Fibroblast of lung (primary cell): ENCODE data around the gene DNAH1. TPM values are rescaled to one million over a fixed set of nuclear protein-coding genes. Genes with fewer than 3 reads are reported as not detected.
"Not testable (repeated sequence)": the region's sequence is repeated elsewhere in the genome, so short reads cannot be mapped to it uniquely, and the experiment has no call there.

Source experiments
- DNase-seq, 2 donors: peaks; one replicate each; pipeline versions ENCODE4 v3.0.0 to v3.0.0-alpha.2; 2010; ENCODE audit warnings: low read depth in 2 of 2
- H2AFZ ChIP-seq: 2 replicates; pipeline ENCODE4 v1.5.1; 2012; ENCODE audit warnings: low read length, control low read depth, inconsistent platforms
- H3K27ac ChIP-seq: 2 replicates; pipeline ENCODE4 v1.5.1; 2011; ENCODE audit warnings: low read length, control low read depth; ENCODE audit not compliant: insufficient read depth
- H3K27me3 ChIP-seq: 2 replicates; pipeline ENCODE4 v1.5.1; 2011; ENCODE audit warnings: mild to moderate bottlenecking, low read length; ENCODE audit not compliant: control insufficient read depth, insufficient read depth
- H3K36me3 ChIP-seq: 2 replicates; pipeline ENCODE4 v1.5.1; 2011; ENCODE audit warnings: low read length; ENCODE audit not compliant: control insufficient read depth, insufficient read depth
- H3K4me1 ChIP-seq: 2 replicates; pipeline ENCODE4 v1.5.1; 2011; ENCODE audit warnings: low read length; ENCODE audit not compliant: control insufficient read depth, insufficient read depth; ENCODE audit errors: extremely low read depth
- H3K4me2 ChIP-seq: 2 replicates; pipeline ENCODE4 v1.5.1; 2011; ENCODE audit warnings: low read length, control low read depth; ENCODE audit not compliant: insufficient read depth; ENCODE audit errors: extremely low read depth
- H3K4me3 ChIP-seq, 4 experiments: fragments of 200-600 bp in 1 of 4; sonication (generic) in 1 of 4; replicated peaks in 1 of 4; 2 replicates each; pipeline ENCODE4 v1.5.1; 2011 to 2016; ENCODE audit warnings: low read length in 4 of 4, low read depth in 3 of 4, mild to moderate bottlenecking in 3 of 4, control low read depth in 2 of 4, inconsistent platforms in 1 of 4, mixed read lengths in 1 of 4; ENCODE audit not compliant: insufficient read depth in 1 of 4; ENCODE audit errors: control extremely low read depth in 1 of 4
- H3K79me2 ChIP-seq: 2 replicates; pipeline ENCODE4 v1.5.1; 2012; ENCODE audit warnings: mild to moderate bottlenecking, low read length, inconsistent platforms; ENCODE audit not compliant: control insufficient read depth, insufficient read depth
- H3K9ac ChIP-seq: 2 replicates; pipeline ENCODE4 v1.5.1; 2011; ENCODE audit warnings: mild to moderate bottlenecking, low read length, control low read depth; ENCODE audit not compliant: insufficient read depth
- H3K9me3 ChIP-seq: 2 replicates; pipeline ENCODE4 v1.5.1; 2012; ENCODE audit warnings: low read depth, low read length; ENCODE audit not compliant: control insufficient read depth, insufficient read depth
- H4K20me1 ChIP-seq: 2 replicates; pipeline ENCODE4 v1.5.1; 2011; ENCODE audit warnings: low read length; ENCODE audit not compliant: control insufficient read depth, insufficient read depth; ENCODE audit errors: extremely low read depth
- EZH2 ChIP-seq: IDR thresholded peaks from 2 replicates; pipeline ENCODE4 v1.5.1; 2012; ENCODE audit warnings: low read length, control low read depth, mild to moderate bottlenecking; ENCODE audit errors: missing control alignments
- polyA plus RNA-seq, 2 donors: library from polyadenylated mRNA; depleted of rRNA in 1 of 2; stranded (reverse) in 1 of 2; unstranded in 1 of 2; fragments of >200 nt; gene quantifications; 2 replicates each; pipeline ENCODE4 v1.2.1, GENCODE V29; 2011 to 2012; ENCODE audit warnings: missing spikeins in 1 of 2
- total RNA-seq: library from RNA; depleted of rRNA; stranded (reverse); fragments of >200 nt; gene quantifications from 2 replicates; pipeline ENCODE4 v1.2.1, GENCODE V29; 2014
- TF ChIP-seq, protein P1 (sequence below), 2 donors: IDR thresholded peaks in 1 of 2; conservative IDR thresholded peaks in 1 of 2; 1 replicate in 1 of 2; 2 replicates in 1 of 2; pipeline ENCODE4 v1.5.1; 2011 to 2012; ENCODE audit warnings: low read length in 2 of 2, control low read depth in 1 of 2, inconsistent platforms in 1 of 2, low read depth in 1 of 2, mild to moderate bottlenecking in 1 of 2

The DNAH1 gene
- total and polyA plus RNA-seq, 2 donors (not counting 1 experiment from before 2014, with no cell fraction given), result 1.9 to 3.0 TPM

DNA sequence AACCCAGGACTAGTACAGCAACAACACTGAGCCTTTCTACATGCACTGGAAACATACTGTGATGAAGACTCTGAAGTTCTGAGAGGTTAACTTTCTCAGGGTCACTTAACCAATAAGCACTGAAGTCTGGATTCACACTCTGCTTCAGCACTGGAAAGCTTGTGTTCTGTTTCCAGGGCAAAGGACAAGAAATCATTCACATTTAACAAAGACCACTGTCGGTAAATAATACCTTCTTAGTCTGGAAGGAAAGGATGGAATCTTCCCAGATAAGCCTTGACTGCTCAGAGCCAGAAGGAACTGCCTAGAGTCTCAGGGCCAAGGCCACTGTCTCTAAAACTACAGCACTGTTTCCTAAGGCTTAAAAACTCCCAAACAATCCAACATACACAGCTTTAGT lies 32.8 kb upstream of the DNAH1 start:
- Histone ChIP-seq H3K4me2 (no peak overlapping the region), H2AFZ (no peak overlapping the region), H4K20me1 (no peaks in the 10 kb centered on the region), H3K4me1 (peaks cover 3% of the 10 kb centered on the region), H3K36me3 (no peaks in the 10 kb centered on the region), H3K9ac (no peak overlapping the region), H3K79me2 (no peaks in the 10 kb centered on the region), H3K4me3 (no peak overlapping the region), H3K27ac (no peak overlapping the region), H3K27me3 (no peaks in the 10 kb centered on the region), H3K9me3 (no peaks in the 10 kb centered on the region)
- DNase-seq, result no peak
- no peak for TF ChIP-seq EZH2
- TF ChIP-seq, protein P1, sequence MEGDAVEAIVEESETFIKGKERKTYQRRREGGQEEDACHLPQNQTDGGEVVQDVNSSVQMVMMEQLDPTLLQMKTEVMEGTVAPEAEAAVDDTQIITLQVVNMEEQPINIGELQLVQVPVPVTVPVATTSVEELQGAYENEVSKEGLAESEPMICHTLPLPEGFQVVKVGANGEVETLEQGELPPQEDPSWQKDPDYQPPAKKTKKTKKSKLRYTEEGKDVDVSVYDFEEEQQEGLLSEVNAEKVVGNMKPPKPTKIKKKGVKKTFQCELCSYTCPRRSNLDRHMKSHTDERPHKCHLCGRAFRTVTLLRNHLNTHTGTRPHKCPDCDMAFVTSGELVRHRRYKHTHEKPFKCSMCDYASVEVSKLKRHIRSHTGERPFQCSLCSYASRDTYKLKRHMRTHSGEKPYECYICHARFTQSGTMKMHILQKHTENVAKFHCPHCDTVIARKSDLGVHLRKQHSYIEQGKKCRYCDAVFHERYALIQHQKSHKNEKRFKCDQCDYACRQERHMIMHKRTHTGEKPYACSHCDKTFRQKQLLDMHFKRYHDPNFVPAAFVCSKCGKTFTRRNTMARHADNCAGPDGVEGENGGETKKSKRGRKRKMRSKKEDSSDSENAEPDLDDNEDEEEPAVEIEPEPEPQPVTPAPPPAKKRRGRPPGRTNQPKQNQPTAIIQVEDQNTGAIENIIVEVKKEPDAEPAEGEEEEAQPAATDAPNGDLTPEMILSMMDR (conservative IDR thresholded peaks at IDR 0.05 in 1 of 2, IDR thresholded peaks at IDR 0.05 in 1 of 2; ENCODE audit: low read depth in 1 of 2, low read length in 2 of 2), result no peak

DNA sequence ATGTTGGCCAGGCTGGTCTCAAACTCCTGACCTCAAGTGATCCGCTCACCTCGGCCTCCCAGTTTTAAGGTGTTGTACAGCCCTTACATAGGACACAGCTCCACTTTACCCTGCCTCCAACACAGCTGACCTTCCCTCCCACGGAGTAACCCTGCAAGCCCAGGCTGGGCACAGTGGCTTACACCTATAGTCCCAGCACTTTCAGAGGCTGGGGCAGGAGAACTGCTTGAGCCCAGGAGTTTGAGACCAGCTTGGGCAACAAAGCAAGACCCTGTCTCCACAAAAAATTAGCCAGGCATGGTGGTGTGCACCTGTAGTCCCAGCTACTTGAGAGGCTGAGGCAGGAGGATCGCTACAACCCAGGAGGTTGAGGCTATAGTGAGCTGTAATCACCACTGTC lies 32.1 kb upstream of the DNAH1 start:
- not testable (repeated sequence) for H3K36me3 ChIP-seq, DNase-seq, H3K4me2 ChIP-seq, H3K79me2 ChIP-seq, H3K4me3 ChIP-seq, H4K20me1 ChIP-seq, H3K27me3 ChIP-seq, H3K9ac ChIP-seq, H3K9me3 ChIP-seq, H3K27ac ChIP-seq, H3K4me1 ChIP-seq, H2AFZ ChIP-seq

DNA sequence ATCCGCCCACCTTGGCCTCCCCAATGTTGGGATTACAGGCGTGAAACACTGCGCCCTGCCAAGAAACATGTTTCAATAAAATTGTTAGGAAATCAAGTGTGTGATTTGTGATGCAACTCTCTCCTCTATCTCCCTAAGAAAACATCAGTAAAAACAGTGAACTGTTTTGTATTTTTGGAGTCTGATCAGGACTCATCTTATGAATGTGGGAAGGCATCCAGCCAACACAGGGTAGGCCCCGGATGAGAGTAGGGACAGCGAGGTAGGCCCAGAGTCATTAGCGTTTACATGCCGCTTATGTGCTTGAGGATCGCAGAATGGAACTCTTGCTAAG lies 29.4 kb upstream of the DNAH1 start:
- H3K4me2 ChIP-seq, result peak overlapping the region; percentile 84
- no peak overlapping the region for H2AFZ ChIP-seq
- peak overlapping the region; percentile 99 for H3K27ac ChIP-seq
- H4K20me1 ChIP-seq, result no peaks in the 10 kb centered on the region
- peak overlapping the region; percentile 98 for H3K9ac ChIP-seq
- H3K36me3 ChIP-seq, result peaks cover 6% of the 10 kb centered on the region
- H3K9me3 ChIP-seq, result no peaks in the 10 kb centered on the region
- H3K27me3 ChIP-seq, result no peaks in the 10 kb centered on the region
- TF ChIP-seq, protein P1 (conservative IDR thresholded peaks at IDR 0.05 in 1 of 2, IDR thresholded peaks at IDR 0.05 in 1 of 2; ENCODE audit: low read depth in 1 of 2, low read length in 2 of 2), result no peak
- no peak for TF ChIP-seq EZH2
- peaks cover 5% of the 10 kb centered on the region for H3K4me1 ChIP-seq
- peak overlapping the region; percentile 75 to 94 (median 85) for H3K4me3 ChIP-seq
- peaks cover 7% of the 10 kb centered on the region for H3K79me2 ChIP-seq
- DNase-seq, result peak in 1 of 2 donors; percentile 37
